HepG2 (cell line): ENCODE data around the gene PSMG4. TPM values are rescaled to one million over a fixed set of nuclear protein-coding genes. Genes with fewer than 3 reads are reported as not detected.

ENCODE experiments used
- ARHGAP35 ChIP-seq: sonication (generic); formaldehyde crosslinking; IDR thresholded peaks from 2 replicates; pipeline ENCODE4 v1.9.0; 2022; ENCODE audit warnings: mild to moderate bottlenecking, inconsistent platforms, moderate library complexity, missing genetic modification reagents, borderline replicate concordance
- BRF2 ChIP-seq: sonication (generic); formaldehyde crosslinking; IDR thresholded peaks from 2 replicates; pipeline ENCODE4 v1.8.1; 2022; ENCODE audit warnings: mild to moderate bottlenecking, missing genetic modification reagents
- CENPBD1 ChIP-seq: sonication (generic); formaldehyde crosslinking; IDR thresholded peaks from 2 replicates; pipeline ENCODE4 v1.8.0; 2022; ENCODE audit warnings: missing genetic modification reagents, low read depth, mild to moderate bottlenecking, borderline replicate concordance
- CREBL2 ChIP-seq: sonication (generic); formaldehyde crosslinking; IDR thresholded peaks from 2 replicates; pipeline ENCODE4 v1.8.1; 2023; ENCODE audit warnings: missing genetic modification reagents, mild to moderate bottlenecking, borderline replicate concordance
- JUNB ChIP-seq: sonication (generic); formaldehyde crosslinking; IDR thresholded peaks from 2 replicates; pipeline ENCODE4 v1.8.0; 2022; ENCODE audit warnings: missing genetic modification reagents, mild to moderate bottlenecking, borderline replicate concordance
- KIAA2018 ChIP-seq: sonication (generic); formaldehyde crosslinking; IDR thresholded peaks from 2 replicates; pipeline ENCODE4 v1.5.0; 2020; ENCODE audit warnings: mild to moderate bottlenecking, missing genetic modification reagents, borderline replicate concordance
- NR2F2 ChIP-seq: IDR thresholded peaks from 2 replicates; pipeline ENCODE4 v1.6.1; 2012; ENCODE audit warnings: low read depth, inconsistent platforms, borderline replicate concordance
- STAT6 ChIP-seq: sonication (generic); formaldehyde crosslinking; IDR thresholded peaks from 2 replicates; pipeline ENCODE4 v1.4.0; 2020; ENCODE audit warnings: missing genetic modification reagents, mild to moderate bottlenecking, borderline replicate concordance
- THAP11 ChIP-seq: IDR thresholded peaks from 2 replicates; pipeline ENCODE4 v1.6.1; 2016; ENCODE audit warnings: missing biosample characterization, missing genetic modification reagents
- ZFP36L2 ChIP-seq: sonication (generic); formaldehyde crosslinking; IDR thresholded peaks from 2 replicates; pipeline ENCODE4 v1.4.0; 2020; ENCODE audit warnings: missing genetic modification reagents
- ZNF264 ChIP-seq: sonication (generic); formaldehyde crosslinking; IDR thresholded peaks from 2 replicates; pipeline ENCODE4 v1.4.0; 2020; ENCODE audit warnings: missing genetic modification reagents
- ZNF354B ChIP-seq: sonication (generic); formaldehyde crosslinking; IDR thresholded peaks from 2 replicates; pipeline ENCODE4 v1.8.0; 2022; ENCODE audit warnings: mild to moderate bottlenecking, missing genetic modification reagents
- ZNF558 ChIP-seq: sonication (generic); formaldehyde crosslinking; IDR thresholded peaks from 2 replicates; pipeline ENCODE4 v1.9.0; 2022; ENCODE audit warnings: mild to moderate bottlenecking, missing genetic modification reagents, borderline replicate concordance
- ZNF577 ChIP-seq: sonication (generic); formaldehyde crosslinking; IDR thresholded peaks from 2 replicates; pipeline ENCODE4 v1.4.0; 2020; ENCODE audit warnings: mild to moderate bottlenecking, low read depth, missing genetic modification reagents, borderline replicate concordance
- ZNF703 ChIP-seq: sonication (generic); formaldehyde crosslinking; IDR thresholded peaks from 2 replicates; pipeline ENCODE4 v1.5.1; 2020; ENCODE audit warnings: missing genetic modification reagents, mild to moderate bottlenecking, moderate library complexity, borderline replicate concordance
- polyA plus RNA-seq, 8 experiments: library from polyadenylated mRNA; depleted of rRNA in 3 of 8; stranded (reverse) in 7 of 8; unstranded in 1 of 8; fragments of >200 nt; fragmentation: Illumina TruSeq in 4 of 8; extraction: Trizol in 4 of 8; gene quantifications; 2 replicates each; pipeline versions ENCODE4 v1.2.1 to v1.2.3, GENCODE V29; 2011 to 2016; ENCODE audit warnings: low read depth in 4 of 8, missing spikeins in 1 of 8, mixed read lengths in 1 of 8; ENCODE audit not compliant: insufficient read depth in 1 of 8
- total RNA-seq, 5 experiments: library from RNA; depleted of rRNA; stranded (reverse); fragments of >200 nt; fragmentation: Illumina TruSeq; extraction: Trizol; gene quantifications; 2 replicates each; pipeline ENCODE4 v1.2.3, GENCODE V29; 2016; ENCODE audit warnings: low read depth in 1 of 5

Gene PSMG4
- total and polyA plus RNA-seq, 2 of the 13 experiments (the other 11 are each of a cell fraction or from before 2014, with no cell fraction given), result 28.5 to 32.8 TPM

- TF ChIP-seq ZFP36L2, result peak; percentile 81; the same call in 1 of the 2 replicates
- TF ChIP-seq BRF2 (CRISPR knock-in tag), result peak; percentile 77; the same call in 1 of the 2 replicates
- peak; percentile 82; the same call in 1 of the 2 replicates for TF ChIP-seq ZNF354B (CRISPR knock-in tag)
- TF ChIP-seq JUNB (CRISPR knock-in tag), result no peak
- TF ChIP-seq ZNF264, result peak; percentile 77
- TF ChIP-seq NR2F2, result no peak
- no peak for TF ChIP-seq CENPBD1 (CRISPR knock-in tag)
- TF ChIP-seq STAT6 (CRISPR knock-in tag), result no peak
- no peak for TF ChIP-seq ZNF703 (CRISPR knock-in tag)
- TF ChIP-seq ARHGAP35 (CRISPR knock-in tag), result no peak; the same call in 1 of the 2 replicates
- no peak for TF ChIP-seq KIAA2018 (CRISPR knock-in tag)
- peak; percentile 33; the same call in 1 of the 2 replicates for TF ChIP-seq ZNF577 (CRISPR knock-in tag)
- peak; percentile 82; the same call in 1 of the 2 replicates for TF ChIP-seq CREBL2 (CRISPR knock-in tag)
- TF ChIP-seq THAP11 (CRISPR knock-in tag), result peak; percentile 91
- peak; percentile 57; the same call in 1 of the 2 replicates for TF ChIP-seq ZNF558 (CRISPR knock-in tag)
Measured at GRCh38 chr6:3258720-3259490, at the start of gene PSMG4 (continued).
